Hepatocyte (in vitro differentiated cells): ENCODE results near the gene PDE4D. TPM values are rescaled to one million over a fixed set of nuclear protein-coding genes. Genes with fewer than 3 reads are reported as not detected.

Experiments used
- DNase-seq: peaks from one replicate; pipeline ENCODE4 v3.0.0-alpha.2; 2016; ENCODE audit warnings: low spot score
- H2AFZ ChIP-seq: fragments of 200-600 bp; sonication (generic); 2 replicates; pipeline ENCODE4 v1.6.0; 2016; ENCODE audit warnings: antibody characterized with exemption, mild to moderate bottlenecking
- H3K27ac ChIP-seq: fragments of 200-600 bp; sonication (generic); 2 replicates; pipeline ENCODE4 v1.5.1; 2016; ENCODE audit warnings: mild to moderate bottlenecking
- H3K27me3 ChIP-seq: fragments of 200-600 bp; sonication (generic); 2 replicates; pipeline ENCODE4 v1.6.1; 2016
- H3K36me3 ChIP-seq: fragments of 200-600 bp; sonication (generic); replicated peaks from 2 replicates; pipeline ENCODE4 v1.5.1; 2016; ENCODE audit warnings: low read depth; ENCODE audit not compliant: insufficient read depth
- H3K4me1 ChIP-seq: fragments of 200-600 bp; sonication (generic); 2 replicates; pipeline ENCODE4 v1.5.1; 2016; ENCODE audit warnings: mild to moderate bottlenecking, moderate library complexity; ENCODE audit not compliant: insufficient read depth
- H3K4me2 ChIP-seq: fragments of 200-600 bp; sonication (generic); 2 replicates; pipeline ENCODE4 v1.6.0; 2016
- H3K4me3 ChIP-seq: fragments of 200-600 bp; sonication (generic); 2 replicates; pipeline ENCODE4 v1.5.1; 2016; ENCODE audit warnings: mild to moderate bottlenecking
- H3K79me2 ChIP-seq: fragments of 200-600 bp; sonication (generic); 2 replicates; pipeline ENCODE4 v1.6.0; 2017; ENCODE audit warnings: mild to moderate bottlenecking
- H3K9me2 ChIP-seq: fragments of 200-600 bp; sonication (generic); replicated peaks from 2 replicates; pipeline ENCODE4 v1.6.0; 2017; ENCODE audit warnings: mild to moderate bottlenecking; ENCODE audit not compliant: insufficient read depth
- H3K9me3 ChIP-seq: fragments of 200-600 bp; sonication (generic); 2 replicates; pipeline ENCODE4 v1.5.1; 2016; ENCODE audit warnings: low read depth, mild to moderate bottlenecking
- H4K20me1 ChIP-seq: fragments of 200-600 bp; sonication (generic); 2 replicates; pipeline ENCODE4 v1.6.0; 2016; ENCODE audit warnings: mild to moderate bottlenecking; ENCODE audit not compliant: insufficient read depth, poor library complexity, severe bottlenecking
- CTCF ChIP-seq: fragments of 200-600 bp; sonication (generic); IDR thresholded peaks from 2 replicates; pipeline ENCODE4 v1.5.1; 2016; ENCODE audit warnings: antibody characterized with exemption, mild to moderate bottlenecking; ENCODE audit not compliant: poor library complexity
- EZH2 ChIP-seq: fragments of 200-600 bp; sonication (generic); IDR thresholded peaks from 2 replicates; pipeline ENCODE4 v1.6.1; 2016; ENCODE audit warnings: antibody characterized with exemption, mild to moderate bottlenecking, borderline replicate concordance
- EZH2phosphoT487 ChIP-seq: fragments of 200-600 bp; sonication (generic); IDR thresholded peaks from one replicate; pipeline ENCODE4 v1.6.1; 2018; ENCODE audit warnings: antibody characterized with exemption, mild to moderate bottlenecking, low read depth, moderate library complexity; ENCODE audit not compliant: unreplicated experiment, severe bottlenecking
- WGBS: methylation state at CpG from one replicate; pipeline ENCODE4 v1.1.6; 2016; ENCODE audit warnings: low lambda C conversion rate; ENCODE audit errors: missing lambda C conversion rate; 5-methylcytosine and 5-hydroxymethylcytosine counted together
- polyA plus RNA-seq: library from polyadenylated mRNA; unstranded; fragments of >200 nt; fragmentation: Nextera tagmentation; extraction: Ambion mirVana; gene quantifications from 2 replicates; pipeline ENCODE4 v1.2.1, GENCODE V29; 2016
- total RNA-seq: library from RNA; depleted of rRNA; stranded (reverse); fragments of >200 nt; gene quantifications from 2 replicates; pipeline ENCODE4 v1.2.3, GENCODE V29; 2014

The PDE4D gene
- total and polyA plus RNA-seq, 2 experiments from 2014 or later = 14.5 to 45.2 TPM

GRCh38 chr5:59346514-59346913 lies 547.0 kb downstream of the PDE4D start:
- 79% methylated on average over 7 of the region's 7 CpGs for WGBS
- Histone ChIP-seq H4K20me1 (no peaks in the 10 kb centered on the region), H3K4me2 (no peak overlapping the region), H3K27ac (no peak overlapping the region), H2AFZ (no peak overlapping the region), H3K79me2 (no peaks in the 10 kb centered on the region), H3K4me3 (no peak overlapping the region), H3K9me3 (no peaks in the 10 kb centered on the region), H3K9me2 (no peaks in the 10 kb centered on the region), H3K27me3 (no peaks in the 10 kb centered on the region), H3K36me3 (no peaks in the 10 kb centered on the region), H3K4me1 (no peaks in the 10 kb centered on the region)
- no peak for TF ChIP-seq EZH2phosphoT487
- TF ChIP-seq EZH2 = no peak
- TF ChIP-seq CTCF = no peak
- no peak for DNase-seq

- no peaks in the 10 kb centered on the region for H3K79me2 ChIP-seq
- H3K36me3 ChIP-seq = no peaks in the 10 kb centered on the region
- H3K9me3 ChIP-seq = no peaks in the 10 kb centered on the region
- DNase-seq = no peak
- no peak overlapping the region for H3K4me2 ChIP-seq
- H3K9me2 ChIP-seq = no peaks in the 10 kb centered on the region
- no peaks in the 10 kb centered on the region for H3K27me3 ChIP-seq
- H3K27ac ChIP-seq = no peak overlapping the region
- H4K20me1 ChIP-seq = no peaks in the 10 kb centered on the region
- no peaks in the 10 kb centered on the region for H3K4me1 ChIP-seq
- H2AFZ ChIP-seq = no peak overlapping the region
- 48% methylated on average over 3 of the region's 3 CpGs for WGBS
- no peak overlapping the region for H3K4me3 ChIP-seq
- TF ChIP-seq CTCF (no peak), EZH2phosphoT487 (no peak), EZH2 (no peak)
Measured at GRCh38 chr5:59342181-59342580, 551.3 kb downstream of the PDE4D start.

- Histone ChIP-seq H3K27me3 (no peaks in the 10 kb centered on the region), H2AFZ (no peak overlapping the region), H3K4me3 (no peak overlapping the region), H4K20me1 (no peaks in the 10 kb centered on the region), H3K9me2 (no peaks in the 10 kb centered on the region), H3K79me2 (no peaks in the 10 kb centered on the region), H3K9me3 (no peaks in the 10 kb centered on the region), H3K4me1 (no peaks in the 10 kb centered on the region), H3K27ac (no peak overlapping the region), H3K36me3 (no peaks in the 10 kb centered on the region), H3K4me2 (no peak overlapping the region)
- 89% methylated on average over 4 of the region's 4 CpGs for WGBS
- TF ChIP-seq EZH2 (no peak), EZH2phosphoT487 (no peak), CTCF (no peak)
- DNase-seq = no peak
Measured at GRCh38 chr5:59341760-59342159, 551.8 kb downstream of the PDE4D start.

GRCh38 chr5:59341155-59341554 lies 552.4 kb downstream of the PDE4D start:
- Histone ChIP-seq H3K4me3 (no peak overlapping the region), H3K4me2 (no peak overlapping the region), H4K20me1 (no peaks in the 10 kb centered on the region), H3K9me3 (no peaks in the 10 kb centered on the region), H3K27me3 (no peaks in the 10 kb centered on the region), H3K4me1 (no peaks in the 10 kb centered on the region), H2AFZ (no peak overlapping the region), H3K9me2 (no peaks in the 10 kb centered on the region), H3K79me2 (no peaks in the 10 kb centered on the region), H3K36me3 (no peaks in the 10 kb centered on the region), H3K27ac (no peak overlapping the region)
- TF ChIP-seq EZH2 (no peak), EZH2phosphoT487 (no peak), CTCF (no peak)
- WGBS = 81% methylated on average over 2 of the region's 2 CpGs
- DNase-seq = no peak
